Liver (tissue), 2 donors: ENCODE measurements around the gene PNKD.

Experiments
- ATF3 ChIP-seq: IDR thresholded peaks from 2 replicates; pipeline ENCODE4 v1.6.1; 2016; ENCODE audit warnings: antibody characterized with exemption
- FOXA2 ChIP-seq: IDR thresholded peaks from 2 replicates; pipeline ENCODE4 v1.6.1; 2016; ENCODE audit warnings: antibody characterized with exemption
- TF ChIP-seq, protein P1 (sequence below): IDR thresholded peaks from 2 replicates; pipeline ENCODE4 v1.6.1; 2016; ENCODE audit warnings: antibody characterized with exemption
- donor health status: healthy.

DNA sequence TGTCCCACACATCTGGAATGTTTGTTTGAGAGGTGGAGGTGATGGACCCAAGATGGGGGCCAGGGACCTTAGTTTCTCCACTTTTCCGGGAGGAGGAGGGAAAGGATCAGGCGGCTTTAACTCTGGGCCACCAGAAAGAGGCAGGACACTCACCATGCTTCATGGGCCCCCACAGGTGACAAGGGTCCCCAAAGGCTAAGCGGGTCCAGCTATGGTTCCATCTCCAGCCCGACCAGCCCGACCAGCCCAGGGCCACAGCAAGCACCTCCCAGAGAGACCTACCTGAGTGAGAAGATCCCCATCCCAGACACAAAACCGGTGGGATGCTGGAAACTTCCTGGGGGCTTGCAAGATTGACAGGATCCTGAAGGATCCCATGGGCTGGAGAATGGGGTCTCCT lies 112.5 kb downstream of the PNKD start:
- TF ChIP-seq FOXA2 (no peak), ATF3 (no peak)
- TF ChIP-seq, protein P1, sequence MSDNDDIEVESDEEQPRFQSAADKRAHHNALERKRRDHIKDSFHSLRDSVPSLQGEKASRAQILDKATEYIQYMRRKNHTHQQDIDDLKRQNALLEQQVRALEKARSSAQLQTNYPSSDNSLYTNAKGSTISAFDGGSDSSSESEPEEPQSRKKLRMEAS, result no peak
